ENCODE data around the gene CSNK1A1.

Gene CSNK1A1

DNA sequence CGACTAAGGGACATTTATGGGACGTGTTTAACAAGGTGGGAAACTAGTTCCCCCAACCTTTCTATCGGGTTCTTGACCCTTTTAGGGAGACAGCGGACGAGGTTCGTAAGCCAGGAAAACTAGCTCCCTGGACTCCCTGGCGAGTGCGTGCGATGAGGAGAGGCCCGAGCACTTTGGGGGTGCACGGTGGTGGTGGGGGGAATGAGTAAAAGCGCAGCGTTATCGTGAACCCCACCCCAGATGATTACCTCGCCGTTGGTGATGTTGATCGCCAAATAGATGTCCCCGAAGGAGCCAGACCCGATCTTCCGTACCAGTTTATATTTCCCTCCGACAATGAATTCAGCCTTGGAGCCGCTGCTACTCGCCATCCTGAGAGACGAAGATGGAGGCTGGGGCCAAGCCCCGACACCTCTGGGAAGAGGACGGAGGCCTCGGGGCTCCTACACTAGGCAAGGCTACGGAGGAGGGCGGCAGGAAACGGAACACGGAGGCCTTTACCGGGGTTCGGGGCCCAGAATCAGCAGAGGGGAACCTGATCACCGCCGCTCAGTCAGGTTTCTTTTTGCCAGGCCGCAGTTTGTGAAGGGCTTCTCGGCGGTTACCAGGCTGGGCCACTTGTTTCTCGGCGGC, 529 bp downstream of the CSNK1A1 start:
- TF ChIP-seq CTCF (IDR thresholded peaks at IDR 0.05): no peak

DNA sequence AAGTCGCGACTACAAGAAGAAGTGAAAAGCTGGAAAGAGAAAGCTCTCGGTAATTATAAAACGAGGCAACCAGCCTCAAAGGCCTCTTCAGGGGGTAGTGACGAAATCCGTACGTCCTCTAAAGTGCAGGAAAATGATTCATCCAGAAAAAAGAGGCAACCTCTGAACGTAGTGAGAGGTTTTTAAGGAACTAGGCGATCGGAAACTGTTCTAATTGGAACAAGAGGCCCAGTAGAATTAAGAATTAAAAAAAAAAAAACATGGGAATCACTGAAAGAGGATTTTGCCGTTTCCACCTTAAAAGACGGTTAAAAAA, 1.0 kb downstream of the CSNK1A1 start:
- no peak for TF ChIP-seq CTCF (IDR thresholded peaks at IDR 0.05)

DNA sequence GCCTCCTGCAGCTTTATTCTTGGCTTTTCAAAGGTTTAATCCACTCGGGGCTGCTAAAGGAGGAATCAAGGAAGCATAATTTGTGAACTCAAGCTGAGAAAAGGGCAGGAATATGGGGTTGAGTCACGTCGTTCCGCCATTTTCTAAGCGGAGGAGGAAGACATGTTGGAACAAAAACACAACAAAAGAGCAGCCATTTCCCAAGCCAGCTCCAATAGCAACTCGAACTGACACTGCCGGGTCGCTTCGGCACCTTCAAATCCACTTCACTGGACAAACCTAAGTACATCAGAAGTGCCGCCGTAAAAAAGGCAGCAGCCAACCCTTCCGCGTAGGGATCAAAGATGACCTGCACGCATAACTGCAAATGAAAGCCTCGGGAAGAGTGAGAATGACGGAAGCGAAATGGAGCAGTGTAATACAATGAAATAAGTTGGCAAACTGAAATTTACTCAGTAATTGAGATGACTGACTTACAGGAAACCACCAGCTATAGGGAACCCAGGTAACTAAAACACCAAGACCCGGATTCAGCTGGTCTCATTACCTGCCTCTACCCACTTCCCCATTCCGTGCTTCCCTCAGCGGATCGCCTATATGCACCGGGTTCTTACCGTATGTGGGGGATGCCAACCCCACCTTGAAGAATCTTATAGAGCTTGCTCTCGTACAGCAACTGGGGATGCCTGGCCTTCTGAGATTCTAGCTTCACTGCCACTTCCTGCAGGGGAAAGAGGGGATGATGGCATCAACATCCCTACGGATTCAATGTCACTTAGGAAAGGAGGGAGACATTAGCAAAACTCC, 1.6 kb downstream of the CSNK1A1 start:
- no peak for TF ChIP-seq CTCF (IDR thresholded peaks at IDR 0.05)

GRCh38 chr5:149546974-149547373, 4.3 kb downstream of the CSNK1A1 start:
- no peak for TF ChIP-seq CTCF (IDR thresholded peaks at IDR 0.05)

DNA sequence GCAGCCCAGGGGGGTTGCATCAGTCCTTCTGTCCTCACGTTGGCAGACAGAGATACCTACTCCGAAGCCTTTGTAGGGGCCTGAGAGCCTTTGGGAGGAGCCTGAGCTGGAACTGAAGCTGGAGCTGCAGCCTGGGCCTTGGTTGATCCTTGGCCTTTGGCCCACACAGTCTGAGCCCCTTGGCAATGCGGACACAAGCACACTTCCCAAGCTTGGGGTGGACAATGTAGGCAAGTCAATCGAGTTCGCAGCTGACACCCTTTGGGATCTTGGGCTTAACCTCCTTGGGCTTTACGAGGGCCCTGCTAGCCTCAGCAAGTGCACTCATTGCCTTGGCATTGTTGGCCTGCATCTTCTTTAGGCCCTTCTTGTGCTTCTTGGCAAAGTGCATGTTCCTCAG, 5.9 kb downstream of the CSNK1A1 start:
- TF ChIP-seq CTCF (IDR thresholded peaks at IDR 0.05): no peak

GRCh38 chr5:149544028-149544420, 7.2 kb downstream of the CSNK1A1 start:
- TF ChIP-seq CTCF (IDR thresholded peaks at IDR 0.05): no peak

DNA sequence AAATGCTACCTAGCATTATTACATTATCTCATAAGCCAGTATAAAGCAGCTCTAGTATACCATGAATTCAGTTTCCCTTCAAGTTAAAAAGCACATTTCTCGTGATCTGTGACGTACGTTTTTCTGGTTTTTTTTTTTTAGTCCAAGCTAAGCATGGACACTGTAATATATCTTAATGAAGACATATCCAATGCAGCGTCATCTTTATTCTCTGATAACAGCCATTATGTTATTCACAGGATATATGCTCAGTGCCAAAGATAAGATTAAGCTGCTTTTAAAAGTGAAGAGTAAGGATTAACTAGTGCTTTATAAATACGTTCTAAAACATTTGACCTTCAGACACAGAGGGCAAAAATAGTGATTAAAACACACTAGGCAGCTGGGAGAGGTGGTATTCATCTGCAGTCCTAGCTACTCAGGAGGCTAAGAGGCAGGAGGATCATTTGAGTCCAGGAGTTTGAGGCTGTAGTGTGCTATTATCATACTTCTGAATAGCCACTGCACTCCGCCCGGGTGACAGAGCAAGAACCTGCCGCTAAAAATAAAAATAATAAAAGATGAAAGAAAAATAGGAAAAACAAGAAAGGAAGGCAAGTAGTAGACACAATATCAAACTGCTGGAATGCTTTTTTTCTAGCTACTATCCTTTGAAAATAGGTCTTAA, 7.7 kb downstream of the CSNK1A1 start:
- no peak for TF ChIP-seq CTCF (IDR thresholded peaks at IDR 0.05)
